HL-60 (cell line): ENCODE measurements around the gene ESYT2.

ENCODE experiments used
- DNase-seq, 2 experiments: peaks; one replicate each; pipeline ENCODE4 v3.0.0-alpha.2; 2010 to 2020; ENCODE audit warnings: low read depth in 1 of 2, low spot score in 1 of 2
- H3K27ac ChIP-seq: fragments of 250-450 bp; sonication (Bioruptor Pico); replicated peaks from 2 replicates; pipeline ENCODE4 v1.5.1; 2020; ENCODE audit warnings: mild to moderate bottlenecking, moderate library complexity
- H3K27me3 ChIP-seq: fragments of 250-450 bp; sonication (Bioruptor Pico); 2 replicates; pipeline ENCODE4 v1.5.1; 2021; ENCODE audit warnings: mild to moderate bottlenecking, moderate library complexity; ENCODE audit not compliant: insufficient read depth, poor library complexity, severe bottlenecking
- H3K4me3 ChIP-seq: replicated peaks from 2 replicates; pipeline ENCODE4 v1.5.1; 2011; ENCODE audit warnings: mild to moderate bottlenecking, control low read depth, low read length; ENCODE audit not compliant: insufficient read depth
- GABPA ChIP-seq: IDR thresholded peaks from 2 replicates; pipeline ENCODE4 v1.6.1; 2012; ENCODE audit warnings: low read depth
- POLR2AphosphoS5 ChIP-seq: IDR thresholded peaks from 2 replicates; pipeline ENCODE4 v1.6.1; 2012; ENCODE audit warnings: low read depth
- SPI1 ChIP-seq: IDR thresholded peaks from 2 replicates; pipeline ENCODE4 v1.6.1; 2012; ENCODE audit warnings: low read depth, mild to moderate bottlenecking, borderline replicate concordance
- TF ChIP-seq, protein P1 (sequence below): IDR thresholded peaks from one replicate; pipeline ENCODE4 v1.5.1; 2011; ENCODE audit warnings: low read length, control low read depth, inconsistent platforms; ENCODE audit not compliant: insufficient read depth
- TF ChIP-seq, protein P2 (sequence below): IDR thresholded peaks from 2 replicates; pipeline ENCODE4 v1.6.1; 2012; ENCODE audit warnings: low read depth; ENCODE audit not compliant: insufficient replicate concordance

The ESYT2 gene

DNA sequence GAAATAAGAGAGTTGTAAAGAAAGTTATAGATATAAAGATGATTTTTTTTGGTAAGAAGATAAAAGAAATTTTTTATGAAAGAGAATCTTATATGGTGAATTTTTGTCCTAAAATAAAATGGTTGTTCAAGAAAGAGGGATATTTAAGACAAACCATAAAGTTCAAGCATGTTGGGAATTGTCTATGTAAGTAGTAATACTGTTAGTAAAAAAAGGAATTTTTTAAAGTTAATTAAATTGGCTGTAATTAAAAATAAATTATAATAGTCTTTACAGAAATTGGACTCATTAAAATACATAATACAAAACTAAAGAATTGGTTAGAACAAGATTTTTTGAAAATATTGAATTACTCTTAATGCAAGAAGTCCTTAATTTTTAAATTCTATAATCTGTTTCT, 17.0 kb upstream of the ESYT2 start:
- Histone ChIP-seq H3K4me3 (no peak overlapping the region), H3K27me3 (no peaks in the 10 kb centered on the region), H3K27ac (no peak overlapping the region)
- TF ChIP-seq GABPA (no peak), POLR2AphosphoS5 (no peak), SPI1 (no peak)
- TF ChIP-seq, protein P1, sequence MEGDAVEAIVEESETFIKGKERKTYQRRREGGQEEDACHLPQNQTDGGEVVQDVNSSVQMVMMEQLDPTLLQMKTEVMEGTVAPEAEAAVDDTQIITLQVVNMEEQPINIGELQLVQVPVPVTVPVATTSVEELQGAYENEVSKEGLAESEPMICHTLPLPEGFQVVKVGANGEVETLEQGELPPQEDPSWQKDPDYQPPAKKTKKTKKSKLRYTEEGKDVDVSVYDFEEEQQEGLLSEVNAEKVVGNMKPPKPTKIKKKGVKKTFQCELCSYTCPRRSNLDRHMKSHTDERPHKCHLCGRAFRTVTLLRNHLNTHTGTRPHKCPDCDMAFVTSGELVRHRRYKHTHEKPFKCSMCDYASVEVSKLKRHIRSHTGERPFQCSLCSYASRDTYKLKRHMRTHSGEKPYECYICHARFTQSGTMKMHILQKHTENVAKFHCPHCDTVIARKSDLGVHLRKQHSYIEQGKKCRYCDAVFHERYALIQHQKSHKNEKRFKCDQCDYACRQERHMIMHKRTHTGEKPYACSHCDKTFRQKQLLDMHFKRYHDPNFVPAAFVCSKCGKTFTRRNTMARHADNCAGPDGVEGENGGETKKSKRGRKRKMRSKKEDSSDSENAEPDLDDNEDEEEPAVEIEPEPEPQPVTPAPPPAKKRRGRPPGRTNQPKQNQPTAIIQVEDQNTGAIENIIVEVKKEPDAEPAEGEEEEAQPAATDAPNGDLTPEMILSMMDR, result no peak
- TF ChIP-seq, protein P2, sequence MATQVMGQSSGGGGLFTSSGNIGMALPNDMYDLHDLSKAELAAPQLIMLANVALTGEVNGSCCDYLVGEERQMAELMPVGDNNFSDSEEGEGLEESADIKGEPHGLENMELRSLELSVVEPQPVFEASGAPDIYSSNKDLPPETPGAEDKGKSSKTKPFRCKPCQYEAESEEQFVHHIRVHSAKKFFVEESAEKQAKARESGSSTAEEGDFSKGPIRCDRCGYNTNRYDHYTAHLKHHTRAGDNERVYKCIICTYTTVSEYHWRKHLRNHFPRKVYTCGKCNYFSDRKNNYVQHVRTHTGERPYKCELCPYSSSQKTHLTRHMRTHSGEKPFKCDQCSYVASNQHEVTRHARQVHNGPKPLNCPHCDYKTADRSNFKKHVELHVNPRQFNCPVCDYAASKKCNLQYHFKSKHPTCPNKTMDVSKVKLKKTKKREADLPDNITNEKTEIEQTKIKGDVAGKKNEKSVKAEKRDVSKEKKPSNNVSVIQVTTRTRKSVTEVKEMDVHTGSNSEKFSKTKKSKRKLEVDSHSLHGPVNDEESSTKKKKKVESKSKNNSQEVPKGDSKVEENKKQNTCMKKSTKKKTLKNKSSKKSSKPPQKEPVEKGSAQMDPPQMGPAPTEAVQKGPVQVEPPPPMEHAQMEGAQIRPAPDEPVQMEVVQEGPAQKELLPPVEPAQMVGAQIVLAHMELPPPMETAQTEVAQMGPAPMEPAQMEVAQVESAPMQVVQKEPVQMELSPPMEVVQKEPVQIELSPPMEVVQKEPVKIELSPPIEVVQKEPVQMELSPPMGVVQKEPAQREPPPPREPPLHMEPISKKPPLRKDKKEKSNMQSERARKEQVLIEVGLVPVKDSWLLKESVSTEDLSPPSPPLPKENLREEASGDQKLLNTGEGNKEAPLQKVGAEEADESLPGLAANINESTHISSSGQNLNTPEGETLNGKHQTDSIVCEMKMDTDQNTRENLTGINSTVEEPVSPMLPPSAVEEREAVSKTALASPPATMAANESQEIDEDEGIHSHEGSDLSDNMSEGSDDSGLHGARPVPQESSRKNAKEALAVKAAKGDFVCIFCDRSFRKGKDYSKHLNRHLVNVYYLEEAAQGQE, result no peak
- DNase-seq, result no peak

DNA sequence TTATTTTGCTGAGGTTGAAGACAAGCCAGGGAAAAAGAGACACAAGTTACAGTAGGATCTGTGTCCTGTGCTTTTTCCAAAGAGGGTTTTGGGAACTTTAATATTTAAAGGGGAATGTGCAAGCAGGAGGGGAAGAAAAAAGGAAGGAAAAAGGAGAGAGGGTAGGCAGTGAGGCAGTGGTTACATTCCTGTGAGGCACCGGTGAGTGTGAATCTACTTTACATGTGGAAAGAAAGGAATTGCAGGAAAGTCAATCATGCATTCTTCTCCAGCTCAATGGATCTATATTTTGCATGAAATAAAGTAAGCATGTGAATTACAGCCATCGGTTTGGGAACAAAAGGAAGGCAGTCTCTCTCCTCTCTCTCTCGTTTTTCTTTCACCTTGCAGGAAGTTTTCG, 14.5 kb upstream of the ESYT2 start:
- no peak for DNase-seq
- no peak overlapping the region for H3K4me3 ChIP-seq
- no peak overlapping the region for H3K27ac ChIP-seq
- H3K27me3 ChIP-seq, result no peaks in the 10 kb centered on the region
- TF ChIP-seq, protein P1, result no peak
- TF ChIP-seq GABPA (no peak), POLR2AphosphoS5 (no peak), SPI1 (no peak)
- TF ChIP-seq, protein P2, result no peak

DNA sequence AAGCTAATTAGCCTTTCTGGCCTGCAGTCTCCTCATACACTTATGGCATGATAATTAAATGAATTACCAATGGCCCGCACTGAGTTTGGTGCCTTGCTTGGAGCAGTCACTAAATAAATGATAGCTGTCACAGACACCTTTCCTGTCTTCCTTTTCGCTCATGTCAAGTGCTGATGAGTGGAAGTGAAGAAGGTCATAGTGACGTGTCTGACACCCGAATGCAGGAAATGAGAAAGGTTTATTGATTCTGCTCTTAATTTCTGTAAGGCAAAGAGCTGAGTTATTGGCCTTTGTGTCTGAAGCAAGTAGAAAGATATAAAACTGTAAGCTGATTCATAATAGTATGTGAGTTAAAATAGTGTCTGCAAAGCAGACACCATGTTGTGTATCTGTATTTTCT, 13.2 kb upstream of the ESYT2 start:
- no peak for TF ChIP-seq SPI1
- TF ChIP-seq, protein P2, result no peak
- no peak for TF ChIP-seq GABPA
- TF ChIP-seq POLR2AphosphoS5, result no peak
- TF ChIP-seq, protein P1, result no peak
- no peak overlapping the region for H3K27ac ChIP-seq
- H3K4me3 ChIP-seq, result no peak overlapping the region
- DNase-seq, result no peak
- H3K27me3 ChIP-seq, result no peaks in the 10 kb centered on the region
